Keratinocyte (primary cell): ENCODE data around the gene GPR180.

Source experiments
- CTCF ChIP-seq, 3 experiments: IDR thresholded peaks in 1 of 3; conservative IDR thresholded peaks in 1 of 3; optimal IDR thresholded peaks in 1 of 3; 2 replicates in 2 of 3; 3 replicates in 1 of 3; pipeline versions ENCODE3 to v1.5.1; 2011; ENCODE audit warnings: low read length in 3 of 3, mild to moderate bottlenecking in 3 of 3, moderate library complexity in 2 of 3, control low read depth in 1 of 3, inconsistent platforms in 1 of 3; ENCODE audit not compliant: insufficient read depth in 2 of 3; ENCODE audit errors: extremely low read depth in 1 of 3
- EZH2 ChIP-seq: IDR thresholded peaks from one replicate; pipeline ENCODE4 v1.6.1; 2012; ENCODE audit warnings: inconsistent platforms, mild to moderate bottlenecking, low read length, moderate library complexity

- TF ChIP-seq CTCF (optimal IDR thresholded peaks at IDR 0.05 in 1 of 3, IDR thresholded peaks at IDR 0.05 in 1 of 3, conservative IDR thresholded peaks at IDR 0.05 in 1 of 3; ENCODE audit: extremely low read depth in 1 of 3, insufficient read depth in 2 of 3, low read length in 3 of 3) (no peak), EZH2 (no peak)
Measured at GRCh38 chr13:94623316-94623715, 21.7 kb downstream of the GPR180 start.
